GM19351 (cell line): ENCODE results near the gene PROK1.
"Not testable (repeated sequence)": the region's sequence is repeated elsewhere in the genome, so short reads cannot be mapped to it uniquely, and the experiment has no call there.

ENCODE experiments used
- ATAC-seq: cut with Tn5 transposase; IDR thresholded peaks from one replicate; pipeline ENCODE4 v1.9.1; 2021; ENCODE audit warnings: mild to moderate bottlenecking, moderate library complexity; ENCODE audit not compliant: unreplicated experiment

The PROK1 gene

DNA sequence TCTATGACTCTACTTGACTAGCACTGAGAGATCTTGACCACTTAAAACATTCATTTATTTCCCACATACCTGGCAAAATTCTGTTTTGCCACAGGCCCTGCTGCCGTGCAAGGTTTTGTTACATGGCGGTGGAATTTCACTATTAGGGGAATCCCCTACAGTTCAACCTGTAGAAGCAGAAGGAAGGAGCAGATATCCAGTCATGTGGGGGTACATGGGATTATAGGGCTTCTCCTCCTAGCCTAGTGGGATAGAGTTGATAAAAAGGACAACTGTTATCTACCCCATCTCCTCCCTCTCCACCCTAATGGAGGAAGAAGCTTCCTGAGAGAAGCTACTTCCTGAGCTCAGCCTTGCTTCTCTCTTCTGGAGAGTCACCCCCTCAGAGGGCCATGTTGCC is 17.7 kb upstream of the PROK1 start:
- ATAC-seq = no peak

DNA sequence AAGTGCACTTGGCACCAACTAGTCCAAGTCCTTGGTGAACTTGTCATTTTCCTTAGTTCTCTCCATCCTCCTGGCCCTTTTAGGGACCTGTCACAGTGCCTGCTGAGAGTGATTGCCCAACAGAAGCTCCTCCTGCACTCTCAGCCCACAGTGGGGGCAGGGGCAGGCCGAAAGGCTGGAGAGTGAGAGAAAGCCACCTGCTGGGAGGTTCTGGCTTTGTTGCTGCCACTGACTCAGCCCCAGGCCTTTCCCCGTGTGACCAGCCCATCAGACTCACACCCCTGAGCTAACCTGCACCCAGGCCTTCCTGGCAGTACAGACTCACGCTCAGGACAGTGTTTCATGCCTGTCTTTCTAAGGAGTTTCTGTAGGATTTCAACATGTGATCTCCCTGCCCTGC is 17.1 kb upstream of the PROK1 start:
- no peak for ATAC-seq

DNA sequence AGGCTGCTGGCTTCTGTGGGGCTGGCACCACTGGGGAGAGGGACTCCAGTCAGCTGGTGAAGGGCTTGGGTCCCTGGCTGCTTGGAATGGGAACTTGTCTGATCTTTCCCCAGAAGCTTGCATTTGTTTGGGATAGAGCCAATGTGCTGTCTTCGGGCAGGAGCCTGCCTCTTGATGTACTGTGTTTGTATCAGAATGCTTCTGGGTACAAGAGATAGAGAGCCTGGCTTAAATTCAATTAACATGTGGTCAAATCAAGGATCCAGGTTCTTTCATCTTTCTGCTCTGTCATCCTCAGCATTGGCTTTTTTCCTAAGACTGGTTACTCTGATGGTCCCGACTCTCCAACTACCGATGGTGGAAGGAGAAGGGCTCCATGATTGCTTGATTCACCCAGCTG is 16.0 kb upstream of the PROK1 start:
- ATAC-seq = no peak

DNA sequence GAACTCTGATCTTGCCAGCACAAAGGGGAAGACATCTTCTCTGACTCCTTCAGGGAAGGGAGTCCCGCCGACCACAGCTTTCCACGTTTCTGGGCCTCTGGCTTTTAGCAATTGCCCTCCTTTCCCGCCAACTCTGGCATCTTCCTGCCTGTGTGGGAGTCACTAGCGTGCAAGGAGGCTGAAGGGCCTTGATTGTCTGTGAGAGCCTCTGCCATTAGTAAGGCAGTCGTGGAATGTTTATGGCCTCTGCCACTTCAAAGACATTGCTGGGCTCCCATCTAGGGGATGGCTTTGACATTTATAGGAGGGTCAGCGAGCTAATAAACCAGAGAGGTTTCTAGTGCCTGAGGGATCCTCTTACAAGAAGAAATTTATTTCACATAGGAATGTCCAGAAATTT is 14.3 kb upstream of the PROK1 start:
- no peak for ATAC-seq

DNA sequence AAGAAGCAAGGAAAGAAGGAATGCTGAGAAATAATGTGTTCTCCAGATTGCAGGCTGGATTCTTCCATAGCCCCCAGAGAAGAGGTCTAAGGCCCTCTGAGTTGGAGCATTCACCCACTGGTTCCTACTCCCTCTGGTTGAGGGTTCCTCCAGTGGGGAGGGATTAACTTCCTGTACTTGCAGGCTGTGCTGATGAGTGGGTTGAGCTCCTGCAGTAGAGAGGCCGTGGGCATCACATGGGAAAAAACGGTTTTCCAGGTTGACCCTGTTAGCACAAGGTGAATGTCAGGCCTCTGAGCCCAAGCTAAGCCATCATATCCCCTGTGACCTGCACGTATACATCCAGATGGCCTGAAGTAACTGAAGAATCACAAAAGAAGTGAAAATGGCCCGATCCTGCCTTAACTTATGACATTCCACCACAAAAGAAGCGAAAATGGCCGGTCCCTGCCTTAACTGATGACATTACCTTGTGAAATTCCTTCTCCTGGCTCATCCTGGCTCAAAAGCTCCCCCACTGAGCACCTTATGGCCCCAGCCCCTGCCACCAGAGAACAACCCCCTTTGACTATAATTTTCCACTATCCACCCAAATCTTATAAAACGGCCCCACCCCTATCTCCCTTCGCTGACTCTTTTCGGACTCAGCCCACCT is 13.2 kb upstream of the PROK1 start:
- ATAC-seq = not testable (repeated sequence)

DNA sequence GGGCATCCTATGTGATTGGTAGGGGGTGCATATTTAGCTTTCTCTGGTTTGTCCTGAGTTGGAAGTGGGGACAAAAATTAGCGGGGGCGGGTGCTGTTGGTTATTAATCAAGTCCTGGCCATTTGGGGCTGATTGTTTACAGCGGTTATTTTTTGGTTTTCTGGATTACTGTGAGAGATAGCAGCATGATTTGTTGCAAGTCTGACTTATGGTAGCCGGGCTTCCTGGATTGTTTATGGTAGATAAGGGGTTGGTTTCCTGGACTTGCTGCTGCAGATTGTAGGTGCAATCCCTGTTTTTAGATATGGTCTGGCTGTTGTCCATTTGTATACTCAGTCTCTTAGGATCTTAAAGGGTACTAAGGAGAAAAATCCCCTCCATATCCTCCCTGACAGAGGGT is 12.1 kb upstream of the PROK1 start:
- ATAC-seq = no peak

DNA sequence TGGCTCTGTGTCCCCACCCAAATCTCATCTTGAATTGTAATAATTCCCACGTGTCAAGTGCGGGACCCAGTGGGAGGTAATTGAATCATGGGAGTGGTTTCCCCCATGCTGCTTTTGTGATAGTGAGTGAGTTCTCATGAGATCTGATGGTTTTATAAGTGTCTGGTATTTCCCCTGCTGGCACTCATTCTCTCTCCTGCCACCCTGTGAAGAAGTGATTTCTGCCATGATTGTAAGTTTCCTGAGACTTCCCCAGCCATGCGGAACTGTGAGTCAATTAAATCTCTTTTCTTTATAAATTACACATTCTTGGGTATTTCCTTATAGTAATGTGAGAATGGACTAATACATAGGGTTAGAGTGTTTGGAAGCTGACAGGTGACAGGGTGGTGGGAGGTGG is 11.1 kb upstream of the PROK1 start:
- ATAC-seq = not testable (repeated sequence)

DNA sequence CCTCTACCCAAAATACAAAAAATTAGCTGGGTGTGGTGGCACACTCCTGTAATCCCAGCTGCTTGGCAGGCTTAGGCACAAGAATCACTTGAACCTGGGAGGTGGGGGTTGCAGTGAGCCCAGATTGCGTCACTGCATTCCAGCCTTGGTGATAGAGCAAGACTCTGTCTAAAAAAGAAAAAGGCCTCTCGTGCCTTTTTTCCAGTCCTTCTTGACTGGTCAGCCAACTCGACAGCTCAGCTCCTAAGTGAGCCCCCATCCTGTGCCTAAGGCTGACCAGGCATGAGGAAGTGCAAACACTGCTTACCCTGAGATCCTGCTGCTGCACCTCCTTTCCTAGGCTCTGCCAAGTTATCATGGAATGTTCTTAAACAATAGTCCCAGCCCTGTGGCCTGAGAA is 10.1 kb upstream of the PROK1 start:
- no peak for ATAC-seq

DNA sequence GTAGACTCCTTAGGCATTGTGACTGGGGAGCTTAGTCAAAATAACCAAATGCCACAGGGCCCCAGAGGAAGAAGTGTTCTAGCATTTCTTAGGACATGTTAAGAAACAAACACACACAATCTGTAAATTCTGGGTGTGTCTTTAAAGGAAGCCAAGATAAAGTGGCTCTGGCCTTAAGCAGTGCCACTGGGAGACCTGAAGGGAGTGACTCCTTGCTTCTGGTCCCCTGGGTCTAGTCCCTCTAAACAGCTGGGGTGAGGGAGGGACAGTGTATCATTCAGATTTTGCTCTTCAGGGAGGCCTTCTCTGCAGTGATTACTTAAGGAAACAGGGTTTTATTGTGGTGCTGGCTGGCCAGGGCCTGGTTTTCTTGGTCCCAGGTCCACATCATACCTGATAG is 9.1 kb upstream of the PROK1 start:
- no peak for ATAC-seq

DNA sequence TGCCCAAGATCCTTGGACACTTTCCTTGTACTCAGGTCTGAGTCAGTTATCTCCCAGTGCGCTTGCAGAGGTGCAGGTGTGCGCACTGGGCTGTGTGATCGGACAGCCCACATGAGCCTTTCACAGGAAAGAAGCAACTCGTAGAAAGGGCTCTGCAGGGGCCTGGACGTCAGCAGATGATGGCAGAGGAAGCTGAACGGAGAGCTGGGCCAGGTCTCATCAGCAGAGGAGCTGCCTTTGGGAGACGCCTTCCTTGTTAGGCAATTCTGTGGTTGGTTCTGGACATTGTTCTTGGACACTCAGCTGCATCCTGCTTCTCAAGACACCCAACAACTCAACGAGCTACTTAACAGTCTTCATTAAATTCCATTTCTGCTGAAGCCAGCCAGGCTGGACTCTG is 7.5 kb upstream of the PROK1 start:
- ATAC-seq = no peak

DNA sequence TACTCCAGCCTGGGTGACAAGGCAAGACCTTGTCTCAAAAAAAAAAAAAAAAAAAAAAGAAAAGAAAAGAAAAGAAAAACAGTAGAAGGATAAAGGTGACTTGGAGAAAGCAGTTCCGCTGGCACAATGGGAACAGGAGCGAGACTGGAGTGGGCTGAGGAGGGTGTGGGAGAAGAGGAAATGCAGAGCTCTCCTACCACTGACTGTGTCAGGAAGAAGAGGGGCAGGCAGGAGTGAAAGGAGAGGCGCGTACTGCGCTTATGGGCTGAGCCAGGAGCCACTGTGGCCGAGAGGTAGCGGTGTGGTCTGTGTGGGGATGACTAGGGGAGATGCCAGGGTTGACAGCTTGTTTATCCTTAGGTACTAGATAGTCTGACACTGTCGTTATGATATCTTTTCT is 6.4 kb upstream of the PROK1 start:
- no peak for ATAC-seq

DNA sequence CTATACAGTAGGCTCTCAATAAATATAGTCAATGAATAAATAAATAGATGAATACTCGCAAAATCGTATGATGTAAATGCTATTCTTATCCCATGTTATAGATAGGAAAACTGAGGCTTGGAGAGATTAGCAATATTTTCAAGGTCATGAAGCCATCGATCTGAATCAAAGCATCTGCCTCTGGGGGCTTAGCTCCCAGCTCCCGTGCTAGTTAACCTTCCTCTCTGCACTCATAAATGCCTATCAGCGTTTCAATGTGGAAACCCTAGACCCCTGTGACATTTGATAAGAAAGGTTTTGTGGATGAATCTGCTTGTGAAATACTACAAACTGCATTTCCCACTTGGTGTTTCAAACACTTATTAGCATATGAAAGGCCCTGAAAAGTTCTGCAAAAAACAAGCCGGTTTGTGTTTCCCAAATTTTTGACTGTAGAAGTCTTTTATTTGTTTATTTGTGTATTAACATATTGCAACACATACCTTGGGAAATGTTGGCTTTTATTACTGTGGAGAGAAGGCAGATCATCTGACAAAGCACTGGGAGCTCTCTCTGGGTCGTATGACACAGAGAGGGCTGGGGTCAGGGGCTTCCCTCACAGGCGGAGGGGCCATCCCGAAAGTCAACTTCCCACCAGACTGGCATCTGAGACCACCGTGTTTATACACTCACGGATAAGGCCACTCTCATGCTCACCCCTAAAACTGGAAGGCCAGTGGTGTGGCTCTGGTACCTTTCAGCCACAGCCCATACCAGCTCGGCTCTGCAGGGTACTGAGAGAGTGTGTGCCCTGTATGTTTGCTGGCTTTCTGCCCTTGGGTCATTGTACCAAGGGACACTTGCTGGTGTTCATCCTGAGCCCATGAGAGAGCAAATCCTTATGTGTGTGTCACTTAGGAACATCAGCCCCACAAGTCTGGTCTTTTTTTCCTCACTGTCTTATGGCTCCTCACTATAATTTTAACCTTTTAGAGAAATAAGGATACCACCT is 993 bp upstream of the PROK1 start:
- no peak for ATAC-seq

DNA sequence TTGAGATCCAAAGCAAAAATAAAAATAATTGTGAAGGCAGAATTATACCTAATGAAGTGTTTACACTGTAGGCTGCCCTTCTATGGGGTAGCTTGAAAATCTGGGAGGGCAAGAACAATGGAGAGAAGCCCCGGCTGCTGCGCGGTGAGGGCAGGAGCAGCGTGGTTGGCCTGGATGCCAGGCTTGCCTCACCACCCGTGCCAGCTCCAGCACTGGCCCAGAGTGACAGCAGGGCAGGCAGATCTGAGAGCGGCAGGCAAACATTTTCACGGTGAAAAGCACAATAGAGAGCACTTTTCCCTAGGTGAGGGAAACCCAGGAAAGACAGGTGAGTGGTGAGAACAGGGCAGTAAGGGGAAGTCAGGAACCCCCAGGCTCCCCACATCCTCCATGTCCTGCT is 1.4 kb downstream of the PROK1 start:
- ATAC-seq = no peak

DNA sequence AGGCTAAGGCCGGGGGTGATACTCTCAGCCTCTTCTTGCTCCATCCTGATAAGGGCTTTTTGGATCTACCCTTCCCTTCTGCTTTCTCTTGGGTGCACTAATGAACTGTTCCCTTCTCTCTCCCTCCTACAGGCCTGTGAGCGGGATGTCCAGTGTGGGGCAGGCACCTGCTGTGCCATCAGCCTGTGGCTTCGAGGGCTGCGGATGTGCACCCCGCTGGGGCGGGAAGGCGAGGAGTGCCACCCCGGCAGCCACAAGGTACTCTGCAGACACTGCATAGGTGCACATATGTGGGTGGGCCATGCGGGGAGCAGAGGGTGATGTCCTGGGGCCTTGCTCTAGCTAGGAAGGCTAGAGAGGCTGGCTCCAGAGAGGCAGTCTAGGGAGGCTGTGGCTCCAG is 2.9 kb downstream of the PROK1 start:
- ATAC-seq = no peak

DNA sequence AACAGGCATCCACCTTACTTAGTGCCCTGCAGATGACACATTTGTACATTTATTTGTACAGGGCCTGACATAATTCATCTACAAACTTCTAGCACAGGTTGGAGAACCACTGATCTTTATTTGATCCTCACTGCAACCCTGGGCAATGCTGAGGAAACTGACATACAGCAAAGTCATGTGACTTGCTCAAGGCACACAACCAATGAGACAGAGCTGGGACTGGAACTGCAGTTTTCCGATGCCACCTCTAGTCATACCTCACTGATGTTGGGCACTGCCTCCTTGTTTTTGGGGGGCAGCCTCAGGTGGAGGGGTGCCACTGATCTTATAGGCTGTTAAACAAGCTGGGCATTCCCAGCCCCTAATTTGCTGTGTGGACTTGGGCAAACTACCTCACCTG is 3.4 kb downstream of the PROK1 start:
- ATAC-seq = no peak

DNA sequence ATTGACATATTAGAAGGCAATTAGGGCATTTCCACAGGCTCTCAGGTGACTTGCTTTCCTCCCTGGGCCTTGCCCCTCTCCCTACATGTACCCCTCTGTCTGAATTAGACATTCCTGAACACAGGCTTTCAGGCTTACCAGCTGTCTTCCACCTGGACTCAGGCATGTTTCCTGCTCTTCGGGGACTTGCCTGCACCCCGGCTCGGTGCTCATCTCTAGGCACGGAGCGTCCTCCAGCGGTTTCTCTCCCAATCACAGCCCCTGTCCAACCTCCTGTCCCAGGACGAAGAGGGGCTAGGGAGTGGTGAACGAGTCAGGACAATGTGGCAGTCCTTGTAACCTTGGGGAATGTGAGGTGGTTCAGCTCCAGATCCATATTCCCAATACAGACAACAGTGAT is 4.2 kb downstream of the PROK1 start:
- ATAC-seq = no peak

DNA sequence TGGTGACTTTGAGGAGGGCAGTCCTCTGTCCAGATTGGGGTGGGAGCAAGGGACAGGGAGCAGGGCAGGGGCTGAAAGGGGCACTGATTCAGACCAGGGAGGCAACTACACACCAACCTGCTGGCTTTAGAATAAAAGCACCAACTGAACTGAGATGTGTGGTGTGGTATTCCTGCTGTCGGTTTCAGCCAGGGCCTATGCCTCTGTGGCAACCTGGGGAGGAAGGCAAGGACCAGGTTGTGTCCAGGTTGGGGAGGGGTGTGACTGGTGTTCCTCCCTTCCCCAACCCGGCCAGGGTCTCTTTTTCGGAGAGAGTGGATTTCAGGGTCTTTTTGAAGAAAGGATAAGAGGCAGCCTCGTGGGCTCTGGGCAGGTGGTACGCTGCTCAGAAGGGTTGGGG is 6.3 kb downstream of the PROK1 start:
- no peak for ATAC-seq

DNA sequence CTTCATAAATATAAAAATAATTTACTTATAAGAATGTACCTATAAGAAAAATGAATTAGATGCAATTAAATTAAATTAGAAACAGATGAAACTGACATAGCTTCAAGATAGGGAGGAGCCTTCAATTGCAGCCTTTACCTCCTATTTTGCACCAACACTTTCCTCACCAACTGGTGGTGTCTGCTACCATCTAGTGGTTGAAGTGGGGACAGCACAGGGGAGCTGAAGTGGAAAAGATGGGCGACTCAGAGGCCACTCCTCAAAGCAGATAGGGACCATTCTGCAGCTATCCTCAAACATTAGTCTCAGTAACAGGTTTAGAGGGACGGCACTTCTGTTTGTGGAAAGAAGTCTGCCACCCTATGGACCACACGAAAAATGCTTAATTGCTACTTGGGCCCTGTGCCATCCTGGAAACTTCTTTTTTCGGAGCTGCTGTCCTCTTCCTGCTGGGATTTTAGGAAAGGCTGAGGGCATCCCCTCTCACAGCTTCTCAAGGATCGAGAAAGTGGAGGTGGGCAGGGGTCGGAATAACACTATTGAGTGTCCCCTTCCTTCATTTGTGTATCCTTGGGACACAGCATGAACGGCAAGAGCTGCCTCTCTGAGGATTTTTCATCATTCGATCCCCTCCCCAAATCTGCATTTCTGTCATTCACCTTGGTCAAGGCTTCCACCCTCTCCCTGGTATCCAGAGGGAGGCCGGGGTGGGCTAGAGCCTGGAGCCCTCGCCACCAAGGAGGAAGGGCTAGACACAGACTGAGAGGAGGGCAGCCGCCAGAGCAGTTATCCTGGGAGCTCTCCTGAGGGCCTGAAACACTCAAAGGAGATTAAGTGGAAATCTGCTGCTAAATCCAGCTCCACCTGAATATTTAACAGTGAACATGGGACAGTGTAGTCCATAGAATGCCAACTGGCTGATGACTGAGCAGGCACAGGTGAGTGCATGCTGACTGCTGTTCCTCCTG is 9.6 kb downstream of the PROK1 start:
- ATAC-seq = peak; percentile 57

DNA sequence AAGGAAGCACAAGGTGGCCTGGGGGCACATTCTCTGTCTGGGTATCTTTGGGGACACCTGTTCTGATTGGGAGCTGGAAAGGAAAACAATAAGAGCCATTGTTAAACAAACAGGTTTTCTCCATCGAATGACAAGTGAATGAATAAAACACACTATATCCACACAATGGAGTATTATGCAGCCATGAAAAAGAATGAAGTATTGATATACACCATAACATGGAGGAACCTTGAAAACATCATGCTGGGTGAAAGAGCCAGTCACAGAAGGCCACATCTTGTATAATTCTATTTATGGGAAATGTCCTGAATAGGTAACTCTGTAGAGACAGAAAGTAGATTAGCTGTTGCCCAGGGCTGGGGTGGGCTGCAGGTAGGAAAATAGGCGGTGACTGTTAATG is 11.1 kb downstream of the PROK1 start:
- ATAC-seq = no peak

DNA sequence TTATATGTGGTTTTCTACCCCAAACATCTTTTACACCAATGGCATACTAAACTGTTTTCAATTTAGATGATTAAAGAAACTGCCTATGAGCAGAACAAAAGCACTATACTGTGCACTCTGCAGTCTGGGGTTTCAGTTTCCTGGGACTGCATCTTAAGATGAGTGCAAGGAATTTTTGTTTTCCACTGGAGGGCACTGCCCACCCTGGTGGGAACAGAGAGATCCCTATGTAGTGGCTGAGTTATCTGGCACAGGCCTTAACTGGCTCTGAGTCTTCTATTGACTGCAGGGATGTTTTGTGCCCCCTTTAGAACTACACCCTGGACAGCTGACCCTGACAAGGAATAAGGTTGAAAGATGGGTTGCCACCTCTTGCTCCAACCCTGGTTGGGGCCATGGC is 12.0 kb downstream of the PROK1 start:
- no peak for ATAC-seq

DNA sequence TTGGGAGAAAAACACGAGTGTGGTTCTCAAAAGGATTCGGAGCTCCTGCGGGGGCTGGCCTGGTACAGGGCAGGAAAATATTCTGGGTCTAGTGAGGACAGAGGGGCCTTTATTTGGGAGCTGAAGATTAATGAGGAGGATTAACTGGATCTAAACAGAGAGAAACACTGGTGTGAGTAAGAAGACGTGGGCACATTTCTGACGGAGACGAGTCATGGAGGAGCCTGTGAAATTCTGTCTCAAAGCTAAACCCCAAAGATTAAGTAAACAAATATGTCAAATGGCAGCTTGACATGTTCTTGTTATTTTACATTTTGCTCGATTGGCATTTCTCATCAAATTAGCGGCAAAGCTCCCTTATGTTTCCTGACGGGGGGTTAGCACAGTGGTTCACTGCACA is 12.8 kb downstream of the PROK1 start:
- ATAC-seq = no peak
